PC-3 (cell line): ENCODE results near the gene WDR86. TPM values are rescaled to one million over a fixed set of nuclear protein-coding genes. Genes with fewer than 3 reads are reported as not detected.
A peak's percentile ranks its signal among the peaks of the same experiment; 100 is the strongest.

Experiments used
- ATAC-seq: fragments of 200-7000 bp; cut with Tn5 transposase; 2 replicates; pipeline ENCODE4 v1.9.1; 2020; ENCODE audit warnings: mild to moderate bottlenecking, moderate library complexity
- BruUV-seq: library from RNA; stranded (reverse); fragments of 400-500 nt; replicated peaks from 2 replicates; lab custom pipeline; 2021; lab: Mats Ljungman, UMichigan
- CTCF ChIA-PET: fragments of 300-600 bp; sonication (Branson Sonifier 250); formaldehyde crosslinking; loops from one replicate; lab custom pipeline; 2022; ENCODE audit warnings: antibody characterized with exemption; lab: Charles Lee
- POLR2A ChIA-PET: fragments of 300-600 bp; sonication (Branson Sonifier 250); formaldehyde crosslinking; loops from one replicate; lab custom pipeline; 2022; ENCODE audit warnings: antibody characterized with exemption; ENCODE audit not compliant: unreplicated experiment; lab: Charles Lee
- DNase-seq: peaks from one replicate; pipeline ENCODE4 v3.0.0-alpha.2; 2015
- H2AFZ ChIP-seq: fragments of 300-600 bp; sonication (generic); 2 replicates; pipeline ENCODE4 v1.6.0; 2016; ENCODE audit warnings: antibody characterized with exemption, low read length
- H3F3A ChIP-seq: fragments of 300-600 bp; sonication (generic); one replicate; pipeline ENCODE4 v1.6.0; 2017; ENCODE audit warnings: antibody characterized with exemption, low read length, control low read depth, mild to moderate bottlenecking; ENCODE audit not compliant: unreplicated experiment
- H3K27ac ChIP-seq: fragments of 300-600 bp; sonication (generic); 2 replicates; pipeline ENCODE4 v1.5.1; 2016; ENCODE audit warnings: mild to moderate bottlenecking, low read length
- H3K27me3 ChIP-seq: fragments of 300-600 bp; sonication (generic); 2 replicates; pipeline ENCODE4 v1.6.1; 2016; ENCODE audit warnings: low read length, mixed read lengths
- H3K36me3 ChIP-seq: fragments of 300-600 bp; sonication (generic); 2 replicates; pipeline ENCODE4 v1.6.1; 2016; ENCODE audit warnings: low read depth, mixed run types, low read length, mixed read lengths
- H3K4me1 ChIP-seq: fragments of 300-600 bp; sonication (generic); 2 replicates; pipeline ENCODE4 v1.5.1; 2016; ENCODE audit warnings: low read length; ENCODE audit not compliant: insufficient read depth
- H3K4me2 ChIP-seq: fragments of 300-600 bp; sonication (generic); 2 replicates; pipeline ENCODE4 v1.6.0; 2016; ENCODE audit warnings: low read length
- H3K4me3 ChIP-seq: fragments of 300-600 bp; sonication (generic); 2 replicates; pipeline ENCODE4 v1.5.1; 2016; ENCODE audit warnings: mild to moderate bottlenecking, low read length, mixed read lengths
- H3K79me2 ChIP-seq: fragments of 300-600 bp; sonication (generic); 2 replicates; pipeline ENCODE4 v1.6.1; 2017; ENCODE audit warnings: low read length, mixed read lengths
- H3K9ac ChIP-seq: fragments of 300-600 bp; sonication (generic); 2 replicates; pipeline ENCODE4 v1.6.0; 2016; ENCODE audit warnings: mild to moderate bottlenecking, low read length
- H3K9me2 ChIP-seq: fragments of 300-600 bp; sonication (generic); replicated peaks from 2 replicates; pipeline ENCODE4 v1.6.1; 2016; ENCODE audit warnings: mixed run types, low read length, mixed read lengths
- H3K9me3 ChIP-seq: fragments of 300-600 bp; sonication (generic); 2 replicates; pipeline ENCODE4 v1.6.1; 2016; ENCODE audit warnings: low read length, mixed read lengths
- H4K20me1 ChIP-seq: fragments of 300-600 bp; sonication (generic); 2 replicates; pipeline ENCODE4 v1.6.1; 2016; ENCODE audit warnings: low read length, mixed read lengths
- CTCF ChIP-seq: fragments of 300-600 bp; sonication (generic); conservative IDR thresholded peaks from 2 replicates; pipeline ENCODE4 v1.5.1; 2017; ENCODE audit warnings: antibody characterized with exemption, low read depth, mild to moderate bottlenecking, low read length
- EZH2 ChIP-seq: fragments of 300-600 bp; sonication (generic); IDR thresholded peaks from one replicate; pipeline ENCODE4 v1.6.1; 2017; ENCODE audit warnings: antibody characterized with exemption, mild to moderate bottlenecking, low read length; ENCODE audit not compliant: unreplicated experiment
- EZH2phosphoT487 ChIP-seq: fragments of 300-600 bp; sonication (generic); IDR thresholded peaks from 2 replicates; pipeline ENCODE4 v1.6.1; 2018; ENCODE audit warnings: mild to moderate bottlenecking, antibody characterized with exemption, low read length, borderline replicate concordance
- intact Hi-C: fragments of 100-400 bp; cut with micrococcal nuclease; formaldehyde crosslinking; loops from 2 replicates; pipeline ENCODE4 v1.9.0; 2023
- total RNA-seq: library from RNA; depleted of rRNA; stranded (reverse); fragments of >200 nt; gene quantifications from 2 replicates; pipeline ENCODE4 v1.2.3, GENCODE V29; 2014

Gene WDR86
- total RNA-seq, 1 experiment from 2014 or later, result not detected

GRCh38 chr7:151429560-151430331 is 19.9 kb upstream of the WDR86 start:
- Histone ChIP-seq H3K9ac (no peak overlapping the region), H2AFZ (no peak overlapping the region), H3K36me3 (no peaks in the 10 kb centered on the region), H3K4me3 (no peak overlapping the region), H3F3A (no peaks in the 10 kb centered on the region), H3K9me3 (no peaks in the 10 kb centered on the region), H3K27ac (no peak overlapping the region), H4K20me1 (no peaks in the 10 kb centered on the region), H3K4me1 (peaks cover 10% of the 10 kb centered on the region), H3K9me2 (no peaks in the 10 kb centered on the region), H3K27me3 (no peaks in the 10 kb centered on the region), H3K4me2 (no peak overlapping the region), H3K79me2 (no peaks in the 10 kb centered on the region)
- DNase-seq, result peak; percentile 9
- no TSS peak for BruUV-seq
- intact Hi-C loops, result no loop called here
- ChIA-PET CTCF (interaction anchor here (0.6 kb wide), 1 partner anchor 12 kb away, joined by 8 read pairs; no protein-coding TSS in a partner anchor), POLR2A (no interaction called here)
- ATAC-seq, result peak; percentile 33
- no peak for TF ChIP-seq EZH2

DNA sequence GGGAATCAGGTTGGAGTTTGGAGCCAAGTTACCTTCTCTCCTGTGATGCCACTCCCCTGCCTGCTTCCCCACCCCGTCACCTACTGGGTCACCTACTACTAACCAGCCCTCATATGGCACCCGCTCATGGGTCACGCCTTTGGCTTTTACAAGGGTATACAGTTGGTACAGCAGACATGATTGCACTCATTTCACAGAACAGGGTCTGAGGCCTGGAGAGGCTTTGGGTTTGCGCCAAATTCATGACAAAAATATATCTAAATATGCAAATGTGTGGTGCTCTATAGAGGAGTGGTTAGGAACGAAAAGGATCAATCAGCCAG is 19.4 kb upstream of the WDR86 start:
- no peak for TF ChIP-seq EZH2phosphoT487
- TF ChIP-seq EZH2, result no peak
- TF ChIP-seq CTCF, result no peak
- H3F3A ChIP-seq, result no peaks in the 10 kb centered on the region
- H3K79me2 ChIP-seq, result no peaks in the 10 kb centered on the region
- ChIA-PET CTCF (no interaction called here), POLR2A (no interaction called here)
- H3K27ac ChIP-seq, result no peak overlapping the region
- no peaks in the 10 kb centered on the region for H3K9me2 ChIP-seq
- no peak overlapping the region for H2AFZ ChIP-seq
- DNase-seq (no peak), ATAC-seq (no peak)
- H3K9me3 ChIP-seq, result no peaks in the 10 kb centered on the region
- no peaks in the 10 kb centered on the region for H3K27me3 ChIP-seq
- intact Hi-C loops, result no loop called here
- H3K9ac ChIP-seq, result no peak overlapping the region
- no TSS peak for BruUV-seq
- no peak overlapping the region for H3K4me3 ChIP-seq
- no peak overlapping the region for H3K4me2 ChIP-seq
- no peaks in the 10 kb centered on the region for H3K36me3 ChIP-seq
- H3K4me1 ChIP-seq, result peaks cover 10% of the 10 kb centered on the region
- no peaks in the 10 kb centered on the region for H4K20me1 ChIP-seq

DNA sequence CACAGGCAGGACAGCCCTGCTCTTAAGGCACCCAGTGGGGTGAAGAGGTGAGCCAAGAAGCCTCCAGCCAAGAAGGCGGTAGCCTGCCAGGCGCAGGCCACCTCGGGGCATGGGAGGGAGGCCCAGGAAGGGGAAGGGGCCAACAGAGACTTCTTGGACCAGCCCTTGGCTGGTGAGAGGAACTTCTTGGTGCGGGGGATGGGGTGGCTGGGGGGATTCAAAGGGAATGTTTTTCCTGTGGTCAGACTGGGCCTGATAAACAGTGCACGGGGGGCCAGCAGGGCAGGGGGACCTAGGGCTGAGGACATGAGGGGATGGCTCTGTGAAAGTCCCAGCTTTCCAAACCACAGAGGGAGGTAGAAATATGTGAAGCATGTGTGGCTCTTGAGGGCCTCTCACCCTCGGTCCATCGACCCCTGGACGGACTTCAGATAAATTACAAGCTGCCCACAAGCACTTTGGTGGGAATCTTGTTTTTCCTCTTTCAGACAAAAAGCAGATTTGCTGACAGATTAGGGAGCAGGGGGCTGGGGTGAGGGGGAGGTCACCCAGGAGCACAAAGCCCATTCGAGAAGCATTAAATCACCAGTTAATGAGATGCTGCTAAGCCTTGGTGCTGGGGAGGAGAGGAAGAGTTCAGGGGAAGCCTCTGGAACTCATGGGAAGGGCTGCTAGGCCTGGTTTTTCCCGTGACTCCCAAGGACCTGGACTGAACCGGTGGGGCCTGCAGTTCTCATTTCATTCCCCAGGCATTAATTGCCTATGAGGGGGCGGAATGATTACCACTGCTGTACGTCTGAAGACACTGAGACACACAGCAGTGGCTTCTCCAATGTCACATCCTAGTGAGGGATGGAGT is 18.8 kb upstream of the WDR86 start:
- POLR2A ChIA-PET, result no interaction called here
- Histone ChIP-seq H3K27me3 (no peaks in the 10 kb centered on the region), H4K20me1 (no peaks in the 10 kb centered on the region), H3K4me2 (no peak overlapping the region), H3K9me2 (no peaks in the 10 kb centered on the region), H3K4me3 (no peak overlapping the region), H3K9ac (no peak overlapping the region), H2AFZ (no peak overlapping the region), H3K27ac (no peak overlapping the region), H3K79me2 (no peaks in the 10 kb centered on the region), H3K4me1 (peaks cover 10% of the 10 kb centered on the region), H3K9me3 (no peaks in the 10 kb centered on the region), H3F3A (no peaks in the 10 kb centered on the region), H3K36me3 (no peaks in the 10 kb centered on the region)
- BruUV-seq, result no TSS peak
- ATAC-seq (no peak), DNase-seq (no peak)
- no peak for TF ChIP-seq EZH2
- no peak for TF ChIP-seq EZH2phosphoT487
- TF ChIP-seq CTCF, result no peak
- intact Hi-C loops, result no loop called here
- CTCF ChIA-PET, result interaction anchor here (0.7 kb wide), 1 partner anchor 115 kb away, joined by 6 read pairs; no protein-coding TSS in a partner anchor
